ENCODE data around the gene SAPCD1. TPM values are rescaled to one million over a fixed set of nuclear protein-coding genes. Genes with fewer than 3 reads are reported as not detected.

The SAPCD1 gene
- total and polyA plus RNA-seq, 2 donors (not counting 3 experiments of a cell fraction or from before 2014, with no cell fraction given): 1.6 to 11.7 TPM

- ChIA-PET POLR2A (no interaction called here), CTCF (no interaction called here)
- Histone ChIP-seq H3K9me1 (replicated peaks; ENCODE audit: control insufficient read depth, extremely low read depth, insufficient read depth, low read length) (no peaks in the 10 kb centered on the region), H4K20me1 (replicated peaks; ENCODE audit: control insufficient read depth, extremely low read depth, insufficient read depth, low read length) (no peaks in the 10 kb centered on the region), H3K36me3 (ENCODE audit: control insufficient read depth in 2 of 2, extremely low read depth in 1 of 2, insufficient read depth in 2 of 2, low read length in 2 of 2) (no peaks in the 10 kb centered on the region), H2AFZ (ENCODE audit: low read depth, low read length) (no peak overlapping the region), H3K9ac (replicated peaks; ENCODE audit: extremely low read depth, insufficient read depth, low read length) (no peak overlapping the region), H3K9me3 (replicated peaks; ENCODE audit: control insufficient read depth, insufficient read depth, low read length) (no peaks in the 10 kb centered on the region), H3K4me1 (ENCODE audit: control insufficient read depth, extremely low read depth, insufficient read depth, low read length) (no peaks in the 10 kb centered on the region), H3K4me3 (replicated peaks in 1 of 3; ENCODE audit: insufficient read depth in 1 of 3, low read depth in 1 of 3, low read length in 3 of 3) (no peak overlapping the region), H3K27me3 (ENCODE audit: control insufficient read depth in 2 of 2, insufficient read depth in 2 of 2, low read length in 2 of 2) (peaks cover 0 to 2% of the 10 kb centered on the region in 2 experiments), H3K79me2 (ENCODE audit: control insufficient read depth, insufficient read depth, low read length) (no peaks in the 10 kb centered on the region), H3K4me2 (ENCODE audit: insufficient read depth, low read length) (no peak overlapping the region), H3K27ac (ENCODE audit: insufficient read depth, low read depth, low read length) (no peak overlapping the region)
- intact Hi-C loops (cut with micrococcal nuclease) (no loop called here), dilution Hi-C loops (cut with MboI; ENCODE audit: extremely low pct_ligation_motif_present, low sequenced_read_pairs) (no loop called here)
- TF ChIP-seq POLR2AphosphoS5 (IDR thresholded peaks at IDR 0.05; ENCODE audit: insufficient read depth, low read depth, low read length) (no peak), FOS (IDR thresholded peaks at IDR 0.05; ENCODE audit: borderline replicate concordance, insufficient read depth, low read length) (no peak), EZH2 (IDR thresholded peaks at IDR 0.05; ENCODE audit: borderline replicate concordance, low read depth, low read length, severe bottlenecking) (no peak), MYC (IDR thresholded peaks at IDR 0.05; ENCODE audit: low read depth, low read length) (no peak), POLR2A (IDR thresholded peaks at IDR 0.05; ENCODE audit: low read depth, low read length) (no peak), MAX (IDR thresholded peaks at IDR 0.05; ENCODE audit: insufficient read depth, insufficient read length) (no peak), GATA2 (IDR thresholded peaks at IDR 0.05; ENCODE audit: insufficient read depth, insufficient read length, low read depth, low read length) (no peak), JUN (IDR thresholded peaks at IDR 0.05; ENCODE audit: borderline replicate concordance, insufficient read depth, insufficient read length, low read depth) (no peak)
- TF ChIP-seq, protein P1, sequence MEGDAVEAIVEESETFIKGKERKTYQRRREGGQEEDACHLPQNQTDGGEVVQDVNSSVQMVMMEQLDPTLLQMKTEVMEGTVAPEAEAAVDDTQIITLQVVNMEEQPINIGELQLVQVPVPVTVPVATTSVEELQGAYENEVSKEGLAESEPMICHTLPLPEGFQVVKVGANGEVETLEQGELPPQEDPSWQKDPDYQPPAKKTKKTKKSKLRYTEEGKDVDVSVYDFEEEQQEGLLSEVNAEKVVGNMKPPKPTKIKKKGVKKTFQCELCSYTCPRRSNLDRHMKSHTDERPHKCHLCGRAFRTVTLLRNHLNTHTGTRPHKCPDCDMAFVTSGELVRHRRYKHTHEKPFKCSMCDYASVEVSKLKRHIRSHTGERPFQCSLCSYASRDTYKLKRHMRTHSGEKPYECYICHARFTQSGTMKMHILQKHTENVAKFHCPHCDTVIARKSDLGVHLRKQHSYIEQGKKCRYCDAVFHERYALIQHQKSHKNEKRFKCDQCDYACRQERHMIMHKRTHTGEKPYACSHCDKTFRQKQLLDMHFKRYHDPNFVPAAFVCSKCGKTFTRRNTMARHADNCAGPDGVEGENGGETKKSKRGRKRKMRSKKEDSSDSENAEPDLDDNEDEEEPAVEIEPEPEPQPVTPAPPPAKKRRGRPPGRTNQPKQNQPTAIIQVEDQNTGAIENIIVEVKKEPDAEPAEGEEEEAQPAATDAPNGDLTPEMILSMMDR (IDR thresholded peaks at IDR 0.05; ENCODE audit: extremely low read depth in 1 of 2, insufficient read depth in 1 of 2, low read depth in 1 of 2, low read length in 2 of 2): no peak
- DNase-seq (ENCODE audit: low read depth, low spot score) (no peak), FAIRE-seq (no peak)
- BruUV-seq (replicated peaks): no TSS peak
These were observed 43.5 kb upstream of the SAPCD1 start for GRCh38 chr6:31719001-31719400.

Data from endothelial cell of umbilical vein (primary cell).